HCT116 (cell line): ENCODE results near the gene IREB2.

Experiments
- CTCF ChIP-seq, 3 experiments: fragments of 200-600 bp in 1 of 3; sonication (generic) in 1 of 3; IDR thresholded peaks in 2 of 3; conservative IDR thresholded peaks in 1 of 3; 2 replicates each; pipeline ENCODE4 v1.5.1; 2012 to 2017; ENCODE audit warnings: low read depth in 2 of 3, low read length in 2 of 3, antibody characterized with exemption in 1 of 3, borderline replicate concordance in 1 of 3, control low read depth in 1 of 3, mild to moderate bottlenecking in 1 of 3, mixed read lengths in 1 of 3, mixed run types in 1 of 3, moderate library complexity in 1 of 3; ENCODE audit not compliant: insufficient read depth in 1 of 3
- EZH2 ChIP-seq: fragments of 200-600 bp; sonication (generic); IDR thresholded peaks from 2 replicates; pipeline ENCODE4 v1.6.1; 2017; ENCODE audit warnings: antibody characterized with exemption, mixed run types
- EZH2phosphoT487 ChIP-seq: fragments of 200-600 bp; IDR thresholded peaks from 2 replicates; pipeline ENCODE4 v1.6.1; 2018; ENCODE audit warnings: antibody characterized with exemption, borderline replicate concordance
- POLR2A ChIP-seq: IDR thresholded peaks from 2 replicates; pipeline ENCODE4 v1.7.0; 2011; ENCODE audit warnings: borderline replicate concordance; ENCODE audit not compliant: insufficient read depth, insufficient read length; ENCODE audit errors: extremely low read depth
- RAD21 ChIP-seq: IDR thresholded peaks from 2 replicates; pipeline ENCODE4 v1.6.1; 2012; ENCODE audit warnings: low read depth, mild to moderate bottlenecking
- REST ChIP-seq: IDR thresholded peaks from 2 replicates; pipeline ENCODE4 v1.6.1; 2012; ENCODE audit warnings: low read depth
- SRF ChIP-seq: IDR thresholded peaks from 2 replicates; pipeline ENCODE4 v1.6.1; 2012; ENCODE audit warnings: low read depth

- no peak for TF ChIP-seq EZH2
- no peak for TF ChIP-seq CTCF (IDR thresholded peaks at IDR 0.05 in 2 of 3, conservative IDR thresholded peaks at IDR 0.05 in 1 of 3; ENCODE audit: borderline replicate concordance in 1 of 3, insufficient read depth in 1 of 3, low read depth in 2 of 3, low read length in 2 of 3)
- no peak for TF ChIP-seq REST
- TF ChIP-seq POLR2A, result no peak
- no peak for TF ChIP-seq SRF
- no peak for TF ChIP-seq RAD21
- TF ChIP-seq EZH2phosphoT487, result no peak
Measured at GRCh38 chr15:78420766-78421165, 17.2 kb upstream of the IREB2 start.
